Ascending aorta (tissue), 2 donors: ENCODE results near the gene NOD2. TPM values are rescaled to one million over a fixed set of nuclear protein-coding genes. Genes with fewer than 3 reads are reported as not detected.

ENCODE experiments used
- DNase-seq, 2 donors: peaks; one replicate each; pipeline ENCODE4 v3.0.0-alpha.2; 2019; ENCODE audit warnings: low spot score in 2 of 2
- H3K27ac ChIP-seq, 2 donors: fragments of 200-600 bp; sonication (generic); one replicate each; pipeline ENCODE4 v1.5.1; 2016 to 2017; ENCODE audit warnings: mild to moderate bottlenecking in 1 of 2
- H3K27me3 ChIP-seq: fragments of 200-600 bp; sonication (generic); one replicate; pipeline ENCODE4 v1.5.1; 2017
- H3K36me3 ChIP-seq, 2 donors: fragments of 200-600 bp; sonication (generic); one replicate each; pipeline ENCODE4 v1.5.1; 2016
- H3K4me1 ChIP-seq, 2 donors: fragments of 200-600 bp; sonication (generic); one replicate each; pipeline ENCODE4 v1.5.1; 2016 to 2017; ENCODE audit warnings: mild to moderate bottlenecking in 1 of 2
- H3K4me3 ChIP-seq, 2 donors: fragments of 200-600 bp; sonication (generic); one replicate each; pipeline ENCODE4 v1.5.1; 2016 to 2017; ENCODE audit warnings: mild to moderate bottlenecking in 1 of 2
- H3K9me3 ChIP-seq, 2 donors: fragments of 200-600 bp; sonication (generic); one replicate each; pipeline ENCODE4 v1.5.1; 2016
- CTCF ChIP-seq, 3 experiments: fragments of 200-600 bp in 2 of 3; fragments of 450-650 bp in 1 of 3; sonication (generic) in 2 of 3; IDR thresholded peaks; one replicate each; pipeline ENCODE4 v1.5.1; 2016 to 2019; ENCODE audit warnings: antibody characterized with exemption in 3 of 3, mild to moderate bottlenecking in 1 of 3, moderate library complexity in 1 of 3
- intact Hi-C: fragments of 100-400 bp; cut with DNase I; formaldehyde crosslinking; loops from one replicate; pipeline ENCODE4 v1.15.1; 2023
- total RNA-seq: library from RNA; depleted of rRNA; stranded (reverse); fragments of >200 nt; gene quantifications from one replicate; pipeline ENCODE4 v1.1.0, GENCODE V29; 2016

Gene NOD2
- total RNA-seq, 1 donor from 2014 or later, result 3.8 TPM

GRCh38 chr16:50733468-50733867 lies 40.1 kb downstream of the NOD2 start:
- no peak for TF ChIP-seq CTCF (IDR thresholded peaks at IDR 0.05)
- Histone ChIP-seq H3K27me3 (no peaks in the 10 kb centered on the region), H3K9me3 (no peaks in the 10 kb centered on the region), H3K36me3 (no peaks in the 10 kb centered on the region), H3K4me3 (no peak overlapping the region), H3K4me1 (peaks cover 0 to 22% of the 10 kb centered on the region in 2 donors), H3K27ac (peak overlapping the region; percentile 75 to 77)
- DNase-seq, result no peak
- intact Hi-C loops, result no loop called here

- intact Hi-C loops, result no loop called here
- TF ChIP-seq CTCF (IDR thresholded peaks at IDR 0.05), result no peak
Measured at GRCh38 chr16:50735629-50736122, 42.3 kb downstream of the NOD2 start.

GRCh38 chr16:50736448-50736847 lies 43.0 kb downstream of the NOD2 start:
- no peaks in the 10 kb centered on the region for H3K36me3 ChIP-seq
- no peak for DNase-seq
- no peak for TF ChIP-seq CTCF (IDR thresholded peaks at IDR 0.05)
- H3K4me1 ChIP-seq, result peaks cover 0 to 18% of the 10 kb centered on the region in 2 donors
- H3K27me3 ChIP-seq, result no peaks in the 10 kb centered on the region
- no peak overlapping the region for H3K4me3 ChIP-seq
- intact Hi-C loops, result no loop called here
- no peak overlapping the region for H3K27ac ChIP-seq
- H3K9me3 ChIP-seq, result no peaks in the 10 kb centered on the region

More at GRCh38 chr16:50735629-50736122, 42.3 kb downstream of the NOD2 start:
- no peak overlapping the region for H3K27ac ChIP-seq
- no peaks in the 10 kb centered on the region for H3K27me3 ChIP-seq
- H3K36me3 ChIP-seq, result no peaks in the 10 kb centered on the region
- H3K4me1 ChIP-seq, result peaks cover 0 to 20% of the 10 kb centered on the region in 2 donors
- no peaks in the 10 kb centered on the region for H3K9me3 ChIP-seq
- no peak overlapping the region for H3K4me3 ChIP-seq
- no peak for DNase-seq

GRCh38 chr16:50737420-50737959 lies 44.1 kb downstream of the NOD2 start:
- Histone ChIP-seq H3K27ac (no peak overlapping the region), H3K4me1 (peaks cover 0 to 8% of the 10 kb centered on the region in 2 donors), H3K9me3 (no peaks in the 10 kb centered on the region), H3K36me3 (no peaks in the 10 kb centered on the region), H3K27me3 (no peaks in the 10 kb centered on the region), H3K4me3 (no peak overlapping the region)
- DNase-seq, result no peak
- TF ChIP-seq CTCF (IDR thresholded peaks at IDR 0.05), result no peak
- intact Hi-C loops, result no loop called here

- Histone ChIP-seq H3K4me3 (no peak overlapping the region), H3K27ac (no peak overlapping the region), H3K27me3 (no peaks in the 10 kb centered on the region), H3K36me3 (no peaks in the 10 kb centered on the region), H3K4me1 (peaks cover 0 to 9% of the 10 kb centered on the region in 2 donors), H3K9me3 (no peaks in the 10 kb centered on the region)
- DNase-seq, result no peak
- no peak for TF ChIP-seq CTCF (IDR thresholded peaks at IDR 0.05)
- intact Hi-C loops, result no loop called here
Measured at GRCh38 chr16:50739031-50739430, 45.6 kb downstream of the NOD2 start.
